ENCODE data around the gene TNFAIP8. TPM values are rescaled to one million over a fixed set of nuclear protein-coding genes. Genes with fewer than 3 reads are reported as not detected.

Gene TNFAIP8
- total and polyA plus RNA-seq, 10 of the 15 experiments (the other 5 are each of a cell fraction or from before 2014, with no cell fraction given) = 124 to 324 (median 177) TPM

GRCh38 chr5:119363936-119364335 is 8.1 kb downstream of the TNFAIP8 start (continued):
- TF ChIP-seq RELB (IDR thresholded peaks at IDR 0.05; ENCODE audit: low read depth) (peak; percentile 41; the same call in 1 of the 2 replicates), EP300 (IDR thresholded peaks at IDR 0.05; ENCODE audit: borderline replicate concordance in 1 of 2, control insufficient read depth in 1 of 2, low read depth in 2 of 2, low read length in 2 of 2) (peak in 1 of 2 experiments; percentile 43; a peak in 1 of 4 replicates), ZNF592 (IDR thresholded peaks at IDR 0.05) (no peak), GATAD2B (conservative IDR thresholded peaks at IDR 0.05; ENCODE audit: low read depth) (no peak), POLR2AphosphoS2 (IDR thresholded peaks at IDR 0.05; ENCODE audit: low read depth, low read length) (no peak), DPF2 (IDR thresholded peaks at IDR 0.05) (0 out of 2 replicates have a peak, but pooled peaks have one; percentile 28), RUNX3 (IDR thresholded peaks at IDR 0.05; ENCODE audit: low read length) (peak; percentile 66), MTA3 (IDR thresholded peaks at IDR 0.05; ENCODE audit: borderline replicate concordance, low read length) (peak; percentile 77; the same call in 1 of the 2 replicates), SMAD5 (IDR thresholded peaks at IDR 0.05; ENCODE audit: low read depth) (no peak), IRF4 (IDR thresholded peaks at IDR 0.05; ENCODE audit: low read depth, low read length) (0 out of 2 replicates have a peak, but pooled peaks have one; percentile 30), CEBPB (IDR thresholded peaks at IDR 0.05; ENCODE audit: borderline replicate concordance in 1 of 2, low read depth in 2 of 2, low read length in 2 of 2) (0 out of 4 replicates have a peak, but pooled peaks of 1 of the 2 experiments have one; percentile 37), MLLT1 (IDR thresholded peaks at IDR 0.05) (no peak), ATF7 (IDR thresholded peaks at IDR 0.05; ENCODE audit: low read depth) (peak; percentile 67; the same call in 1 of the 2 replicates), CREB1 (IDR thresholded peaks at IDR 0.05; ENCODE audit: low read depth) (no peak), SUZ12 (IDR thresholded peaks at IDR 0.05; ENCODE audit: unreplicated experiment) (no peak), YY1 (IDR thresholded peaks at IDR 0.05; ENCODE audit: low read depth, low read length) (no peak)

All from GM12878 (cell line).